ENCODE data around the gene ITGA3. TPM values are rescaled to one million over a fixed set of nuclear protein-coding genes. Genes with fewer than 3 reads are reported as not detected.

ITGA3 gene
- total and polyA plus RNA-seq, 4 donors = 0.79 to 4.4 (median 1.4) TPM

- TF ChIP-seq, protein P1, sequence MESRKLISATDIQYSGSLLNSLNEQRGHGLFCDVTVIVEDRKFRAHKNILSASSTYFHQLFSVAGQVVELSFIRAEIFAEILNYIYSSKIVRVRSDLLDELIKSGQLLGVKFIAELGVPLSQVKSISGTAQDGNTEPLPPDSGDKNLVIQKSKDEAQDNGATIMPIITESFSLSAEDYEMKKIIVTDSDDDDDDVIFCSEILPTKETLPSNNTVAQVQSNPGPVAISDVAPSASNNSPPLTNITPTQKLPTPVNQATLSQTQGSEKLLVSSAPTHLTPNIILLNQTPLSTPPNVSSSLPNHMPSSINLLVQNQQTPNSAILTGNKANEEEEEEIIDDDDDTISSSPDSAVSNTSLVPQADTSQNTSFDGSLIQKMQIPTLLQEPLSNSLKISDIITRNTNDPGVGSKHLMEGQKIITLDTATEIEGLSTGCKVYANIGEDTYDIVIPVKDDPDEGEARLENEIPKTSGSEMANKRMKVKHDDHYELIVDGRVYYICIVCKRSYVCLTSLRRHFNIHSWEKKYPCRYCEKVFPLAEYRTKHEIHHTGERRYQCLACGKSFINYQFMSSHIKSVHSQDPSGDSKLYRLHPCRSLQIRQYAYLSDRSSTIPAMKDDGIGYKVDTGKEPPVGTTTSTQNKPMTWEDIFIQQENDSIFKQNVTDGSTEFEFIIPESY (IDR thresholded peaks at IDR 0.05) = no peak
- TF ChIP-seq, protein P2, sequence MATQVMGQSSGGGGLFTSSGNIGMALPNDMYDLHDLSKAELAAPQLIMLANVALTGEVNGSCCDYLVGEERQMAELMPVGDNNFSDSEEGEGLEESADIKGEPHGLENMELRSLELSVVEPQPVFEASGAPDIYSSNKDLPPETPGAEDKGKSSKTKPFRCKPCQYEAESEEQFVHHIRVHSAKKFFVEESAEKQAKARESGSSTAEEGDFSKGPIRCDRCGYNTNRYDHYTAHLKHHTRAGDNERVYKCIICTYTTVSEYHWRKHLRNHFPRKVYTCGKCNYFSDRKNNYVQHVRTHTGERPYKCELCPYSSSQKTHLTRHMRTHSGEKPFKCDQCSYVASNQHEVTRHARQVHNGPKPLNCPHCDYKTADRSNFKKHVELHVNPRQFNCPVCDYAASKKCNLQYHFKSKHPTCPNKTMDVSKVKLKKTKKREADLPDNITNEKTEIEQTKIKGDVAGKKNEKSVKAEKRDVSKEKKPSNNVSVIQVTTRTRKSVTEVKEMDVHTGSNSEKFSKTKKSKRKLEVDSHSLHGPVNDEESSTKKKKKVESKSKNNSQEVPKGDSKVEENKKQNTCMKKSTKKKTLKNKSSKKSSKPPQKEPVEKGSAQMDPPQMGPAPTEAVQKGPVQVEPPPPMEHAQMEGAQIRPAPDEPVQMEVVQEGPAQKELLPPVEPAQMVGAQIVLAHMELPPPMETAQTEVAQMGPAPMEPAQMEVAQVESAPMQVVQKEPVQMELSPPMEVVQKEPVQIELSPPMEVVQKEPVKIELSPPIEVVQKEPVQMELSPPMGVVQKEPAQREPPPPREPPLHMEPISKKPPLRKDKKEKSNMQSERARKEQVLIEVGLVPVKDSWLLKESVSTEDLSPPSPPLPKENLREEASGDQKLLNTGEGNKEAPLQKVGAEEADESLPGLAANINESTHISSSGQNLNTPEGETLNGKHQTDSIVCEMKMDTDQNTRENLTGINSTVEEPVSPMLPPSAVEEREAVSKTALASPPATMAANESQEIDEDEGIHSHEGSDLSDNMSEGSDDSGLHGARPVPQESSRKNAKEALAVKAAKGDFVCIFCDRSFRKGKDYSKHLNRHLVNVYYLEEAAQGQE (IDR thresholded peaks at IDR 0.05) = no peak
- TF ChIP-seq YY1 (IDR thresholded peaks at IDR 0.05) (no peak), FOXA1 (IDR thresholded peaks at IDR 0.05) (no peak), JUND (IDR thresholded peaks at IDR 0.05) (no peak), RXRA (IDR thresholded peaks at IDR 0.05) (no peak), EGR1 (IDR thresholded peaks at IDR 0.05; ENCODE audit: low read depth in 2 of 2) (no peak), ATF3 (IDR thresholded peaks at IDR 0.05) (no peak)
- under 1% methylated on average over 12 of the region's 12 CpGs for WGBS
These were observed 39.7 kb downstream of the ITGA3 start for GRCh38 chr17:50095626-50096037.

GRCh38 chr17:50096092-50096491 is 40.2 kb downstream of the ITGA3 start:
- Histone ChIP-seq H3K4me3 (ENCODE audit: low read depth in 1 of 3, low read length in 3 of 3) (peak overlapping the region; percentile 81 to 92 (median 83)), H3K9ac (ENCODE audit: low read depth in 1 of 2, low read length in 2 of 2) (peak overlapping the region; percentile 80 to 90), H3K27ac (ENCODE audit: low read depth in 1 of 2, low read length in 2 of 2) (peak overlapping the region; percentile 81 to 82), H3K4me1 (ENCODE audit: control insufficient read depth in 4 of 4, insufficient read depth in 4 of 4, low read length in 3 of 4) (peaks cover 7 to 54% (median 45%) of the 10 kb centered on the region in 4 donors), H3K27me3 (ENCODE audit: control insufficient read depth in 4 of 4, insufficient read depth in 4 of 4, low read length in 3 of 4) (no peaks in the 10 kb centered on the region), H3K9me3 (ENCODE audit: control insufficient read depth in 4 of 4, low read length in 3 of 4) (no peaks in the 10 kb centered on the region), H3K36me3 (ENCODE audit: control insufficient read depth in 4 of 4, insufficient read depth in 3 of 4, low read depth in 1 of 4, low read length in 3 of 4) (peaks cover 0 to 7% (median 5%) of the 10 kb centered on the region in 4 donors)
- TF ChIP-seq ATF3 (IDR thresholded peaks at IDR 0.05) = no peak
- TF ChIP-seq HNF4A (conservative IDR thresholded peaks at IDR 0.05) = no peak
- TF ChIP-seq EGR1 (IDR thresholded peaks at IDR 0.05; ENCODE audit: low read depth in 2 of 2) = no peak
- TF ChIP-seq MAX (IDR thresholded peaks at IDR 0.05) = no peak
- TF ChIP-seq FOXA2 (IDR thresholded peaks at IDR 0.05) = no peak
- no peak for TF ChIP-seq JUND (IDR thresholded peaks at IDR 0.05)
- TF ChIP-seq TAF1 (conservative IDR thresholded peaks at IDR 0.05) = no peak
- no peak for TF ChIP-seq FOXA1 (IDR thresholded peaks at IDR 0.05)
- WGBS = 23% methylated on average over 6 of the region's 6 CpGs
- no peak for DNase-seq (ENCODE audit: low spot score)

More at GRCh38 chr17:50095626-50096037, 39.7 kb downstream of the ITGA3 start:
- no peak for DNase-seq (ENCODE audit: low spot score)
- peaks cover 0 to 7% (median 5%) of the 10 kb centered on the region in 4 donors for H3K36me3 ChIP-seq (ENCODE audit: control insufficient read depth in 4 of 4, insufficient read depth in 3 of 4, low read depth in 1 of 4, low read length in 3 of 4)
- H3K9ac ChIP-seq (ENCODE audit: low read depth in 1 of 2, low read length in 2 of 2) = peak overlapping the region; percentile 80 to 90
- peak overlapping the region; percentile 81 to 92 (median 83) for H3K4me3 ChIP-seq (ENCODE audit: low read depth in 1 of 3, low read length in 3 of 3)
- no peaks in the 10 kb centered on the region for H3K9me3 ChIP-seq (ENCODE audit: control insufficient read depth in 4 of 4, low read length in 3 of 4)
- peak overlapping the region; percentile 81 to 82 for H3K27ac ChIP-seq (ENCODE audit: low read depth in 1 of 2, low read length in 2 of 2)
- peaks cover 7 to 49% (median 41%) of the 10 kb centered on the region in 4 donors for H3K4me1 ChIP-seq (ENCODE audit: control insufficient read depth in 4 of 4, insufficient read depth in 4 of 4, low read length in 3 of 4)
- H3K27me3 ChIP-seq (ENCODE audit: control insufficient read depth in 4 of 4, insufficient read depth in 4 of 4, low read length in 3 of 4) = no peaks in the 10 kb centered on the region
